DMS79 (cell line): ENCODE data around the gene CLIP3.
"Not testable (repeated sequence)": the region's sequence is repeated elsewhere in the genome, so short reads cannot be mapped to it uniquely, and the experiment has no call there.

Source experiments
- DNase-seq: peaks from one replicate; lab custom pipeline; 2025; lab: John Stamatoyannopoulos, UW

CLIP3 gene

DNA sequence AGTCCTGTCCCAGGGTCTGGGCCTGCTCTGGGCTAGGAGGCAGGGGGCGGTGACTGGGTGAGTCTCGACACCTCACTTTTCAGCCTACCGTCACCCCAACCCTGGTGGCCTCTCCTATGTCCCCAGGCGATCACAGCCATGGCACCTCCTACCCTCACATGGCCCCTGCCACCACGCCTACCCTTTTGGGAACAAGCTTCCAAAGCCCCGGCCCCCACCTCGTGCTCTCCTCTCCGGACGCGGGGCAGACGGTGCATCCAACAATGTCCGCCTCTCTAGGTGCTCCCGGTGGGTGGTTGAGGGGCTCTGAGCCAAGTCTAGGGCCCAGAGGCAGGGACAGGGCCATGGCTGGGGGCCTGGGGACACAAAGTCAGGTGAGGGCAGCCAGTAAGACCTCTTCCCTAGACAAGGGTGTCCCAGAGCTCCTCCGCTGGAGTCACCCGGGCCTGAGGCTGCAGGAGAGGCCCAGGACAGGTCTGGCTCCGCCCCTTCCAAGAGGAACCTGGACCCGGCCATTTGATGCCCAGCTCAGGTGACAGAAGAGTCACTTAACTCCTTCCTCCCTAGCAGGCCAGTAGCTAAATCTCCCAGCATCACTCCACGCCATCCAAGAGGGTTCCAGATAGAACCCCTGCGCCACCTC, 24.2 kb downstream of the CLIP3 start, which contains the start of gene SYNE4:
SYNE4 (minus strand) TSS at position 478 of the 643 bp plus-strand sequence; CDS start at position 346, 132 bp downstream.
- peak; percentile 80 for DNase-seq

DNA sequence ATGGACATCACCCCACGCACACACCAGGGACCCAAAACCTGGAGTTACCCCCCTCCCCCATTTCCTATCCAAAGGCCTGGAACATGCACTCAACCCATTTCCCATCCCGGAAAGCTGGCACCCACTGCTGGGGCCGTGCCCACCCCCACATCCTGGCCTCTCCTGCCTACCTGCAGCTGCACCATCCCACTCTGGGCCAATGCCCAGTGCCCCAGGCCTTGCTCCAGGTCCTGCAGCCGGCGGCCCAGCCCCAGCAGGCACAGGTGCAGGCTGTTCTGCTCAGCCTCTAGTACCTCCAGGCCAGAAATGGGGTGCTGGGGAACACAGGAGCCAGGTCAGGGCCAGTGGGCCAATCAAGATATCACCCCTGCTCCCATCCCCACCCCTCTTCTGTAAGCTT, 25.7 kb downstream of the CLIP3 start:
- DNase-seq, result no peak

DNA sequence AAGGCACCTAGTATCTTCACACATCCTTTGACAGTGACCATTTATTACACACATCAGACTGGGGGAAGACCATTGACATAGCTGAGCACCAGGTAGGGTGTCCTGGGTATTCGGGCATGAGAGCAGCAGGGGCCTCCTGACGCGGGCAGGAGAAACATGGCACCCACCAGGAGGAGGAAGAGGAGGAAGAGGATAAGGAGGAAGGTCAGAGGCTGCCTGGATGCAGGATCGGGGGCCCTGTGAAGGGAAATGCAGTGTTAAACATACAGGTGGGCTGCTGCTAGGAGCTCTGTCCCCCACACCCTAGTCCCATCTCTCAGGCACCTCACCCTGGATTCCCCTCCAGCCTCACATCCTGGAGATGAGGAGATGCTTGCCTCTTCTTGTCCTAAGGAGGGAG, 29.4 kb downstream of the CLIP3 start:
- DNase-seq, result no peak

DNA sequence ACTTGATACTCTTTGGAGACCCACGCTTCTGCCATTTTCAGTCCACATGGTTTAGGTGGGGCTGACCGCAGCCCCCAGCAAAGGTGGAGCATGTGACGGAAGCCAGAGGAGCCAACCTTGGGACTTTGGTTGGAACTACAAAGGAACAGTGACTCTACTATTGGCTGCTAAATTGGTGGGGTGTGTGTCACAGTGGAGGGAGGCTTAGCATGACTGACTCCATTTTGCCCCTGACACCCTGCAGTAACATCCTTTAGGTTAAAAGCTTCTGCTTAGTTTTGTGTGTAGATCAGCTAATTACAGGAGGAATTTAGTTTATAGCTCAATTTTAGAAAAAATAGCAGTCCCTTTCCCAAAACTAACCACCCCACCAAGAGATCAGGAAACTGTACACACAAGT, 31.1 kb downstream of the CLIP3 start:
- DNase-seq, result no peak

DNA sequence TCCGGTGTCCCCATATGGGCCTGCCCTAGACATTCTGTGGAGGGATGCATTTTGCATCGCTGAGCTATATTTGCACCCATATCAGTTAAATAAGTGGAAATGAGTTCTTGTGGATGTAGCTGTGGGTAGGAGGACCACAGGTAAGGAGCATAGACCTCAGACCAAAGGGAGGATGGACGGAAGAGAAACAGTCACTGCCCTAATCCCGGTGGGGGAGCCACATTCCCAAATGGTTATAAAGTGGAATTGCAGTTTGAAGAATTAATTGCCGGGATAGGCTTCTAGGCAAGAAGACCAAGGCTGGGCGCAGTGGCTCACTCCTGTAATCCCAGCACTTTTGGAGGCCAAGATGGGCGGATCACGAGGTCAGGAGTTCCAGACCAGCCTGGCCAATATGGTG, 35.9 kb downstream of the CLIP3 start:
- DNase-seq, result no peak

DNA sequence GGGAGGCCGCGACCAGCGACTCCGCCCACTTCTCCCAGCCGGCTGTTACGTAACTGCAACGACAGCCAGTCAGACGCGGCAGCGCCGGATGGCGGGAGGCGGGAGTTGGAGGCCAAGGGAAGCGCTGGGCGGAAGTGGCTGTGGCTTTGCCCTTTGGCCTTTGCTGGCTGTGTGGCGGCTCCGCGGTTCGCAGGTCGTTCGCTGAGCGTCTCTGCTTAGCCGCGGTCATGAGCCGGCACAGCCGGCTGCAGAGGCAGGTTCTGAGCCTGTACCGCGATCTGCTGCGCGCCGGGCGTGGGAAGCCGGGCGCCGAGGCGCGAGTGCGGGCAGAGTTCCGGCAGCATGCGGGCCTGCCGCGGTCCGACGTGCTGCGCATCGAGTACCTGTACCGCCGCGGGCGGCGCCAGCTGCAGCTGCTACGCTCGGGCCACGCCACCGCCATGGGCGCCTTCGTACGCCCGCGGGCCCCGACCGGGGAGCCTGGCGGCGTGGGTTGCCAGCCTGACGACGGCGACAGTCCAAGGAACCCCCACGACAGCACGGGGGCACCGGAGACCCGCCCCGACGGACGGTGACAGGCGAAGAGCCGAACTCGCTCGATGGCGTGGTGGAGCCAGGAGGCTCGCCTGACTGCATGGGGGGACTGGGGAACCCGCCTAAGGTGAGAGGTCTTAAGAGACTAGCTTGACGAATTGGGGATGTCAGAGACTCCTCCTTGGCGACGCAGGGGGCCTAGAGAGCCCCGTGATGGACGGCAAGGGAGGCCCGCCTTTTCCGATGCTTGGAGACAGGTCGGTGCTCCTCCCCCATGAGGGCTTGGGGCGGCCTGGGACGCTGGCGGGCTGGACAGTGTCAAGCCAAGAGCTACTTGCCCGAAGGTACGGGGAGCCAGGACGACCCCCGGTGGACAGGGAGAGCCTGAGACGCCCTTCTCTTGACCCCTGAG, 37.4 kb downstream of the CLIP3 start, which contains the start of gene SDHAF1:
SDHAF1 (plus strand) TSS at position 141 of the 946 bp plus-strand sequence; CDS start at position 228, 87 bp downstream.
- peak; percentile 86 for DNase-seq

DNA sequence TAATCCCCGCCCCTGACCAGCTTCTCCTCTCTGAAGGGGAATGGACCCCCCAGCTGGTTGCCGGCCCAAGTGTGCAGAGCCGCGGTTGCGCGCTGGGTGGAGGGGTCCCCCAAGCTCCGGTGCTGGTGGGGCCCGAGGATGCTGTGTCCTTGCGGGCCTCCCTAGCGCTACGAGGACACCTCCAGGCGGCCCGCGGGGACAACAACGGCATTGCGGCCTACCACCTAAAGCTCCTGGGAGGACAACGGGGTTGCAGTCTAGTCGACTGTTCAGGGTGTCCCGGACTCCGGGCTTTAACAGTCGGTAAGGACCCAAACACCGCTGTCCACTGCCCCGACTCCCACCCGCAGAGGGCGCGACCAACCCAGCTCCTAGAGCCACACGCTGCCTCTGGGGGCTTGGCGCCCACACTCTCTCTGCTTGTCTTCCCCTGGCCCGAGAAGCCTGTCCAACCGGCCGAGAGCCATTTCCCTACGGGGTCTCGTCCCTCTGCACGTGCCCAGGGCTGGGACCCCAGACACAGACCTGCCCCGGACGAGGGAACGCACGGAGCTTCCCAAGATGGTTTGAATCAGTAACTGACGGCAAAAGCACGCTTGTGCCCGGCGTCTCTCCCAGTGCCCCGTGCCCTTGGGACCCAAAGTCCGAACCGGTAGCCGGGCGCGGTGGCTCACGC, 38.6 kb downstream of the CLIP3 start:
- no peak for DNase-seq

DNA sequence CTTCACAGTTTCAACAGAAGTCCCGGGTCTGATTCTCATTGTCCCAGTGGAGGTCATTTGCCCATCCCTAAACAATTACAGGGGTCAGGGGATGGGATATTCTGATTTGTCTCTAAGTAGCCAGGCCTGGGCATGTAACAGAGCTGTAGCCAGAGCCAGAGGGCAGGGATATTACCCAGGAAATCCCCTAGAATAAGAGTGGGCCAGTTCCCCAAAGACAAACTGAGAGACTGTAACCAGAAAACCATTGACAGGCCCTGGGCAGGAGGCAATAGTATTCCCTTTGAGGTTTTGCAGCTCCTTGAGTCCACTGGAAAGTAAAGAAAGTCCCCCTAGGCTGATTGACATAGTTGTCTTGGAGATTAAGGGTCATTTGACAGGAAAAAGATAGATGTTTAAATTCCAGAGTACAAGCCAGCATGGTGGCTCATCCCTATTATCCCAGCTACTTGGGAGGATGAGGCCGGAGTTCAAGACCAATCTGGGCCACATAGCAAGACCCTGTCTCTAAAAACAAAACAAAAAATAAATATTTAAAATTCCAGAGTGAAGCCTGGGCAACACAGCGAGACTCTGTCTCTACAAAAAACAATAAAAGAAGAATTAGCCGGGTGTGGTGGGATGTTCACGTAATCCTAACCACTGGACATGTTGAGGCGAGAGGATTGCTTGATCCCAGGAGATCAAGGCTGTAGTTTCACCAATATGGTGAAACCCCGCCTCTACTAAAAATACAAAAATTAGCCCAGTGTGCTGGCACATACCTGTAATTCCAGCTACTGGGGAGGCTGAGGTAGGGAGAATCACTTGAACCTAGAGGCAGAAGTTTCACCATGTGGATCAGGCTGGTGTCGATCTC, 39.5 kb downstream of the CLIP3 start:
- DNase-seq, result no peak

DNA sequence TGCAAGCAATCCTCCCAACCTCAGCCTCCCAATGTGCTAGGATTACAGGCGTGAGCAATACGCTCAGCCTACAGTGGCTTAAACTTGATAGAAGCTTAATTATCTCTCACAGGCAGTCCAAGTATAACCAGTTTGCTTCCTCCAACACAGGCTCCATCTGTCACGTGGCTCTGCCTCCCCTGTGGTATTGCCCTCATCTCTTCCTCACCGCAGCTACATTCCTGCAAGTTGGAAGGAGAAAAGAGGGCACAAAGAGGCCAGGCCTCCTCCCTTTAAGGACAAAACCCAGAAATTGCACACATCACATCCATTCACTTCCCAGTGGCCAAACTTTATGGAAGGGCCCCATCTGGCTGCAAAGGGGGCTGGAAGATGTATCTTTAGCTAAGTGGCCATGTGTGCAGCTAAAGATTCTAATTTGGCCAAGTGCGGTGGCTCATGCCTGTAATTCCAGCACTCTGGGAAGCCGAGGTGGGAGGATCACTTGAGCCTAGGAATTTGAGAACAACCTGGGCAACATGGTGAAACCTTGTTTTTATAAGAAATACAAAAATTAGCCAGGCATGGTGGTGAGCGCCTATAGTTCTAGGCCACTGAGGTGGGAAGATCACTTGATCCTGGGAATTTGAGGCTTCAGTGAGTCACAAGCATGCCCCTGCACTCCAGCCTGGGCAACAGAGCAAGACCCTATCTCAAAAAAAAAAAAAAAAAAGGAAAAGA, 40.8 kb downstream of the CLIP3 start:
- no peak for DNase-seq

DNA sequence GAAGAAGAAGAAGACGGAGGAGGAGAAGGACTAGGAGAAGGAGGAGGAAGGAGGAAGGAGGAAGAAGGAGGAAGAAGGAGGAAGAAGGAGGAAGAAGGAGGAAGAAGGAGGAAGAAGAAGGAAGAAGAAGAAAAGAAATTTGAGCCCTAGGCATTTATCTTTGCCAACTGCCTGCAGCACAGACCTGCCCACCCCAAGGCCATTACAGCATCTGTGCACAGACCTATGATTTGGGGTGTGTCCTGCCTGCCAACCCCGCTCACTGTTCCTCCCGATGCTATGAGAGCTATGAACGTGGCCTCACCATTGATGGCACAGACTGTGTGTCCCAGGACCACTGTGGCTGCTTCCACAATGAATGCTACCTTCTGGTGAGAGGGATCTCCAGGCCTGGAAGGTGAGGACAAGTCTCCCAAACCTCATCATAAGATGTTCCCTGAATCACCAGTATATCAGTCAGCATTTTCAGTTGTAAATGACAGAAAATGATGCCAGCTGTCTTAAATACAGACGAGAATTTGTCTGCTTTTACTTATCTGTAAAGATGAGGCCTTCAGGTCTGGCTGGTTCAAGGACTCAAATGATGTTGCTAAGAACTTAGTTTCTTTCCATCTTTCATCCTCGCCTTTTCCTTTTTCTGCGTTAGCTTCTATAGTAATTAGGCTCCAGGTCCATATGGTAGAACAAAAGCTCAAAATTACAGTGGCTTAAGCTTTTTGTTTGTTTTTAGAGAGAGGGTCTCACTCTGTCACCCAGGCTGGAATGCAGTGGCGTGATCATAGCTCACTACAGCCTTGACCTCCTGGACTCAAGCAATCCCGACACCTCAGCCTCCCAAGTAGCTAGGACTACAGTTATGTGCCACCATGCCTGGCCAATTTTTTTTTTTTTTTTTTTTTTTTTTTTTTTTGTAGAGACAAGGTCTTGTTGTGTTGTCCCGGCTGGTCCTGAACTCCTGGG, 41.6 kb downstream of the CLIP3 start:
- no peak for DNase-seq

DNA sequence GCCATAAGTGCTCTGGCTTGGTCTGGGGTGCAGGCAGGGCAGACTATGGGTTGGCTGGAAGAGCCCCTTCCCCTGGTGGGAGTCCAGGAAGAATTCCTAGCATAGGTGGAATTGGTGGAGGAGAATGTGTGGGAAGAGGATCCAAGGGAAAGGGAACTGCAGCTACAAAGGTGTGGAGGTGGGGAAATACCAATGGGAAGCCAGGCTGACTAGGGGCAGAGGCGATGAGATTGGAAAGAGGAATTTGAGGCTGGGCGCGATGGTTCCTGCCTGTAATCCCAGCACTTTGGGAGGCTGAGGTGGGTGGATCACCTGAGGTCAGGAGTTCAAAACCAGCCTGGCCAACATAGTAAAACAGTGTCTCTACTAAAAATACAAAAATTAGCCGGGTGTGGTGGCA, 42.5 kb downstream of the CLIP3 start:
- DNase-seq, result no peak

DNA sequence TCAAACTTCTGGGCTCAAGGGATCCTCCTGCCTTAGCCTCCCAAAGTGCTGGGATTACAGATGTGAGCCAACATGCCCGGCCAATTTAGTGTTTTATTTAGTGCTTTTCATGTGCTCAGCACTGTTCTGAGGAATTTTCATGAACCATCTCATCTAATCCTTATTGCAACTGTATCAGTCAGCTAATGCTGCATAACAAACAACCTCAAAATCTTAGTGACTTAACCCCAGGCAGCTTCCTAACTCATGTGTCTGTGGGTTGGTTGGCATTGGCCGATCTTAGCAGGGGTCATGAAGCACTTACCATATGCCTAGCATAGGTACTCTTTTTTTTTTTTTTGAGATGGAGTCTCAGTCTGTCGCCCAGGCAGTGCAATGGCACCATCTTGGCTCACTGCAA, 43.8 kb downstream of the CLIP3 start:
- DNase-seq, result no peak

DNA sequence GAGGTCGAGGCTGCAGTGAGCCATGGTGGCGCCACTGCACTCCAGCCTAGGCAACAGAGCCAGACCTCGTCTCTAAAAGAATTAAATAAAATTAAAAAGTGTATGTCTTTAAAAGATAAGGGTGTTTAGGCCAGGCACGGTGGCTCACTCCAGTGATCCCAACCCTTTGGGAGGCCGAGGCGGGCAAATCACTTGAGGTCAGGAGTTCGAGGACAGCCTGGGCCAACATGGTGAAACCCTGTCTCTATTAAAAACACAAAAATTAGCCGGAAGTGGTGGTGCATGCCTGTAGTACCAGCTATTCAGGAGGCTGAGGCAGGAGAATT, 45.1 kb downstream of the CLIP3 start:
- DNase-seq, result no peak

DNA sequence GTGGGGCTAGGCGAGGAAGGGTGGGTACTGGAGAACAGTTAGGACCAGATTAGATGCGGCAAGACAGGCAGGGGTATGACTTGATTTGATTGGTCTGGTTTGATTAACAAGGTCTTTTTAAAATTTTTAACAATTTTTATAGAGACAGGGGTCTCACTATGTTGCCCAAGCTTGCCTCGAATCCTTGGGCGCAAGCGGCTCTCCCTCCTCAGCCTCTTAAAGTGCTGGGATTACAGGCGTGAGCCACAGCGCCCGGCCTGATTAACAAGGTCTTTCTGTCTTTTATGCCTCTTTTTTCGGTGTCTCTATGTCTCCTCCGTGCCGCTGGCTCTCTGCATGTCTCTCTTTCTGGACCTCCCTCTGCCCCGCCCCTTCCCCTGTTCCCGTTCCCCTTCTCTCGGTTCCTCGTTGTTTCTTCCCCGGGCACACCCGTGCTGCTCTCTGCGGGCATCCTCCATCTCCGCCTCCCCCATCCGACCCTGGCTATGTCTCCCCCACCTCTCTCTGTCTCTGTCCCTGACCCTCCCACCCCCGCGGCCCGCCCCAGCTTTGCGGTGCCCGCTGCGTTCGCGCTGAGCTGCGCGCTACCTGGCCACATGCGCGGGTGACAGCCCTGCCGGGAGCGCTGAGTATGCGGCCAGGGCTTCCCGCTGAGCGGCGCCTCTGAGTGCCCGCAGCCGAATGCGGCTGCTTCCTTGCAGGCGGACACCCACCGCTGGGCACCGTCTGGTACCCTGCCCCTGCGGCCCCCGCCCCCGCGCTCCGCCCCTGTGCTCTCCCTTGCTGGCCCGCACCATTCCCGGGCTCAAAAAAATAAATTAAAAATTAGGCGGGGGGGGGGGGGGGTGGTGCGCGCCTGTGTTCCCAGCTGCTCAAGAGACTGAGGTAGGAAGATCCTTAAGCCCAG, 45.8 kb downstream of the CLIP3 start:
- DNase-seq, result peak; percentile 31

DNA sequence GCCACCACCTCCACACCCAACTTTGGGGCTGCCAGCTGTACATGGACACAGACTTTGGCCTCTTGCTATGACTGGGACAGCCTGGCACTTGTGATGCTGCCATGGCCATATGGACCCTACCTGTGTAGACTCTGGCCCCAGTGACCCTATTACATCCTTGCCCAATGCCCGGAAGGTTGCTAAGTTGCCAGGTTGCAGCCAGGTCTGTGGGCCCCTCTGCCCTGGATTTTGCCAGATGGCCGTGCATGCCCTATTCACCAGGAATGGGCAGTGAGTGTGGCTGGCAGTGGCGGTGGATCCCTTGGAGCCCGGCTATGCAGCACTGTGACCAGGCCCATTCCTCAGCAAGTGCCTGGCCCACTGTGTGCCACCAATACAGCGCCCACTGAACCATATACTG, 46.6 kb downstream of the CLIP3 start:
- DNase-seq, result no peak

DNA sequence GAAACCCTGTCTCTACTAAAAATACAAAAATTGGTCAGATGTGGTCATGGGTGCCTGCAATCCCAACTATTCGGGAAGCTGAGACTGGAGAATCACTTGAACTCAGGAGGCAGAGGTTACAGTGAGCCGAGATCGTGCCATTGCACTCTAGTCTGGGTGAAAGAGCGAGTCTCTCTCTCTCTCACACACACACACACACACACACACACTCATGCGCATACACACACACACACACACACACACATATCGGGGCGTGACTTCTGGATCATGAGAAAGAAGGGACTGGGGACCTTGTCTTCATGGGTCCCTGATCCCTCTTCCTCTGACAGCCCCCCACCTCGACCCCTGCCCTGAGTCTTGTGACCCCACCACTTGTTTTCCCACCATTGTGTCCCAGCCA, 49.5 kb downstream of the CLIP3 start:
- DNase-seq, result no peak

DNA sequence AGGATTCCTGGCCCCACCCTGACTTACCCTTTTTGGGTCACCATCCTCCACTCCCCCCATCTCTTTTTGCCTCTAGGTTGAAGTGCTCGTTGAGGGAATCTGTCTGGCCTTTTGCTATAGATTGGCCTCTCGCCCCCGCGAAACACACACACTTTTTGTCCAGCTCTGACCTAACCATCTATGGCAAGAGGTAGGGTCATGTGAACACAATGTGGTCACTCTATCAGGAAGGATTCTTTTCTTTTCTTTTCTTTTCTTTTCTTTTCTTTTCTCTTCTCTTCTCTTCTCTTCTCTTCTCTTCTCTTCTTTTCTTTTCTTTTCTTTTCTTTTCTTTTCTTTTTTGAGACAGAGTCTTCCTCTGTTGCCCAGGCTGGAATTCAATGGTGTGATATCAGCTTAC, 51.7 kb downstream of the CLIP3 start:
- DNase-seq, result not testable (repeated sequence)

DNA sequence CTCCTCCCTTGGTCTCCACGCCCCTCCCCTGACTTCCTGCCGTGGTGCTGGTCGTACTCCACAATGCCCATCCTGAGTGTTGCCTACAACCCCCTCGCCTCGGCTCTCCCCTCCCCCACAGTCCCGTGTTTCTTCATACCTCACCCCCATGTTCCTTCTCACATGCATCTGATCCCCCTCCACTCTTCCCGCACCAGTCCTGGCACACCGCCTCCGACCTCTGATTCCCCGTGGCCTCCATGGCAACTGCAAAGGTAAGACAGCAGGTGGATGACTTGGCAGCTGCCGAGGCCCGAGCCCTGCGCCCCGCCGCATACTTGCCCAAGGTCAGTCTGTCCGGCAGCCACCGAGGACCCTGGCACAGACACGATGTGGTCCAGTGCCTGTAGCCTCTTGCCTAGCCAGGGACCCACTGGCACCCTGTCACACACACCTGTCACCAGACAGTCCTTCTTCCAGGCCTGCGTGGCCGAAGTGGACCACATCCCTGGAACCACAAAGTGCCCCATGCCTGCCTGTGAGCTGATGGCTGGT, 53.8 kb downstream of the CLIP3 start:
- DNase-seq, result no peak

DNA sequence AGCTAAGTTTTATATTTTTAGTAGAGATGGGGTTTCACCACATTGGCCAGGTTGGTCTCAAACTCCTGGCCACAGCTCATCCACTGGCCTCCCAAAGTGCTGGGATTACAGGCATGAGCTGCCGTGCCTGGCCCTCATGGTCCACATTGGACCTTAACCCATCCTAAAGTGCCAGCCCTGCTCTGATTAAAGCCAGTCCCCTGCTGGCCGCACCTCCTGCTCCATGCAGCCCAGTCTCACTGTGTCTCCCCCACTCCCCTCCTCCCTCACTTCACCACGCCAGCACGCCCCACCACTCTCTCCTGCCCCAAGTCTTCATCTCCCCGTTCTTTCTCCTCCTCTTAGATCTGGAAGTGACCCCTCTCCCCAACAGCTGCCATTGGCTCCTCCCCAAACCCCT, 54.4 kb downstream of the CLIP3 start:
- no peak for DNase-seq
